IMR-90 (cell line): ENCODE measurements around the gene C5orf24. TPM values are rescaled to one million over a fixed set of nuclear protein-coding genes. Genes with fewer than 3 reads are reported as not detected.
"Not testable (repeated sequence)": the region's sequence is repeated elsewhere in the genome, so short reads cannot be mapped to it uniquely, and the experiment has no call there.

ENCODE experiments used
- ATAC-seq: fragments of 200-7000 bp; cut with Tn5 transposase; 2 replicates; pipeline ENCODE4 v1.9.1; 2020; ENCODE audit warnings: low read depth, mild to moderate bottlenecking, moderate library complexity
- BruUV-seq: library from RNA; stranded (reverse); fragments of 400-500 nt; replicated peaks from 2 replicates; lab custom pipeline; 2021; lab: Mats Ljungman, UMichigan
- CTCF ChIA-PET: fragments of 300-600 bp; formaldehyde crosslinking; extraction: SDS; loops from one replicate; lab custom pipeline; 2021; ENCODE audit warnings: antibody characterized with exemption; lab: Yijun Ruan, JAX
- POLR2A ChIA-PET: fragments of 300-600 bp; sonication (Branson Sonifier 250); formaldehyde crosslinking; loops from one replicate; lab custom pipeline; 2022; ENCODE audit warnings: antibody characterized with exemption; ENCODE audit not compliant: unreplicated experiment; lab: Charles Lee
- DNase-seq: peaks from one replicate; pipeline ENCODE4 v3.0.0; 2013
- H2AFZ ChIP-seq: replicated peaks from 2 replicates; pipeline ENCODE3; 2013; ENCODE audit warnings: low read length, mild to moderate bottlenecking; ENCODE audit not compliant: poor library complexity
- H2AK5ac ChIP-seq: 2 replicates; pipeline ENCODE4 v1.6.1; 2013; ENCODE audit warnings: low read depth, low read length, inconsistent platforms
- H2AK9ac ChIP-seq: replicated peaks from 2 replicates; pipeline ENCODE3; 2013; ENCODE audit warnings: mild to moderate bottlenecking, low read depth, low read length, moderate library complexity; ENCODE audit not compliant: poor library complexity
- H2BK120ac ChIP-seq: 2 replicates; pipeline ENCODE4 v1.6.1; 2013; ENCODE audit warnings: low read depth, low read length, inconsistent platforms
- H2BK15ac ChIP-seq: 3 replicates; pipeline ENCODE4 v1.6.1; 2013; ENCODE audit warnings: low read depth, low read length, inconsistent platforms
- H2BK20ac ChIP-seq: 2 replicates; pipeline ENCODE4 v1.6.1; 2013; ENCODE audit warnings: low read depth, mild to moderate bottlenecking, inconsistent platforms, low read length, moderate library complexity
- H2BK5ac ChIP-seq: 2 replicates; pipeline ENCODE4 v1.6.1; 2013; ENCODE audit warnings: mild to moderate bottlenecking, low read depth, low read length, inconsistent platforms; ENCODE audit not compliant: poor library complexity, severe bottlenecking
- H3K14ac ChIP-seq: replicated peaks from 2 replicates; pipeline ENCODE4 v1.6.1; 2013; ENCODE audit warnings: low read depth, low read length, inconsistent platforms
- H3K18ac ChIP-seq: 2 replicates; pipeline ENCODE4 v1.6.1; 2013; ENCODE audit warnings: low read depth, low read length, control low read depth
- H3K23ac ChIP-seq: 2 replicates; pipeline ENCODE4 v1.6.1; 2013; ENCODE audit warnings: low read depth, low read length, inconsistent platforms
- H3K27ac ChIP-seq: 2 replicates; pipeline ENCODE4 v1.5.1; 2013; ENCODE audit warnings: mild to moderate bottlenecking, control low read depth, low read length; ENCODE audit not compliant: insufficient read depth
- H3K27me3 ChIP-seq: 2 replicates; pipeline ENCODE4 v1.6.1; 2013; ENCODE audit warnings: low read length; ENCODE audit not compliant: control insufficient read depth, insufficient read depth
- H3K36me3 ChIP-seq: 2 replicates; pipeline ENCODE4 v1.6.1; 2013; ENCODE audit warnings: low read length, mixed read lengths; ENCODE audit not compliant: control insufficient read depth, insufficient read depth
- H3K4ac ChIP-seq: 2 replicates; pipeline ENCODE4 v1.6.1; 2013; ENCODE audit warnings: low read depth, low read length, inconsistent platforms
- H3K4me1 ChIP-seq: 2 replicates; pipeline ENCODE4 v1.6.1; 2013; ENCODE audit warnings: low read length, mixed read lengths; ENCODE audit not compliant: control insufficient read depth, insufficient read depth
- H3K4me2 ChIP-seq: 2 replicates; pipeline ENCODE4 v1.6.1; 2013; ENCODE audit warnings: low read depth, mild to moderate bottlenecking, control low read depth, low read length, moderate library complexity
- H3K4me3 ChIP-seq: 2 replicates; pipeline ENCODE4 v1.5.1; 2013; ENCODE audit warnings: low read depth, mild to moderate bottlenecking, control low read depth, low read length, moderate library complexity; ENCODE audit not compliant: insufficient read depth
- H3K56ac ChIP-seq: 2 replicates; pipeline ENCODE4 v1.6.1; 2013; ENCODE audit warnings: low read length, inconsistent platforms; ENCODE audit not compliant: insufficient read depth; ENCODE audit errors: extremely low read depth
- H3K79me1 ChIP-seq, 2 experiments: 2 replicates each; pipeline ENCODE4 v1.6.1; 2013; ENCODE audit warnings: low read length in 2 of 2, inconsistent platforms in 1 of 2, low read depth in 1 of 2
- H3K9ac ChIP-seq: 2 replicates; pipeline ENCODE4 v1.6.1; 2013; ENCODE audit warnings: low read depth, low read length, control low read depth
- H3K9me1 ChIP-seq: 2 replicates; pipeline ENCODE4 v1.6.1; 2013; ENCODE audit warnings: low read length, inconsistent platforms; ENCODE audit not compliant: insufficient read depth
- H3K9me3 ChIP-seq: 2 replicates; pipeline ENCODE4 v1.6.1; 2013; ENCODE audit warnings: low read length; ENCODE audit not compliant: control insufficient read depth, insufficient read depth
- H4K20me1 ChIP-seq: 2 replicates; pipeline ENCODE4 v1.6.1; 2013; ENCODE audit warnings: low read length, inconsistent platforms; ENCODE audit not compliant: insufficient read depth
- H4K5ac ChIP-seq: 2 replicates; pipeline ENCODE4 v1.6.1; 2013; ENCODE audit warnings: mild to moderate bottlenecking, low read depth, low read length, control low read depth
- H4K8ac ChIP-seq, 2 experiments: 2 replicates each; pipeline ENCODE4 v1.6.1; 2013; ENCODE audit warnings: low read depth in 2 of 2, low read length in 2 of 2, control low read depth in 1 of 2, inconsistent platforms in 1 of 2
- H4K91ac ChIP-seq: 2 replicates; pipeline ENCODE4 v1.6.1; 2013; ENCODE audit warnings: low read depth, low read length, inconsistent platforms; ENCODE audit not compliant: insufficient read depth
- WGBS, 2 experiments: methylation state at CpG; one replicate each; pipeline versions ENCODE4 v1.1.5 to v1.1.7; 2013; ENCODE audit warnings: missing lambda C conversion rate in 2 of 2; ENCODE audit not compliant: insufficient read length in 1 of 2; ENCODE audit errors: extremely low coverage in 2 of 2; 5-methylcytosine and 5-hydroxymethylcytosine counted together
- dilution Hi-C: fragments of 300-500 bp; cut with HindIII; formaldehyde crosslinking; loops from one replicate; pipeline ENCODE4 v1.14.3; 2018; ENCODE audit warnings: low sequenced_read_pairs; ENCODE audit not compliant: unreplicated experiment
- in situ Hi-C: fragments of 300-500 bp; cut with MboI; formaldehyde crosslinking; loops from 3 replicates; pipeline ENCODE4 v1.14.3; 2019; ENCODE audit warnings: low sequenced_read_pairs, inconsistent platforms, mixed read lengths
- intact Hi-C: fragments of 100-400 bp; cut with micrococcal nuclease; formaldehyde crosslinking; loops from 2 replicates; pipeline ENCODE4 v1.10.0; 2022
- polyA plus RNA-seq, 3 experiments: library from polyadenylated mRNA; depleted of rRNA; stranded (reverse); fragments of >200 nt; gene quantifications; 2 replicates each; pipeline ENCODE4 v1.2.3, GENCODE V29; 2012; ENCODE audit warnings: low replicate concordance in 1 of 3
- total RNA-seq: library from RNA; depleted of rRNA; stranded (reverse); fragments of >200 nt; gene quantifications from 2 replicates; pipeline ENCODE4 v1.2.3, GENCODE V29; 2012

C5orf24 gene
- total and polyA plus RNA-seq, 2 of the 4 experiments (the other 2 are of a cell fraction) = 29.8 to 44.9 TPM

- H4K8ac ChIP-seq, H3K9me3 ChIP-seq, H4K5ac ChIP-seq, H3K23ac ChIP-seq, POLR2A ChIA-PET, DNase-seq, H3K56ac ChIP-seq, H3K18ac ChIP-seq, H3K27ac ChIP-seq, H4K91ac ChIP-seq, H2AK9ac ChIP-seq, H3K9ac ChIP-seq, H2AK5ac ChIP-seq, intact Hi-C loops, CTCF ChIA-PET, H3K14ac ChIP-seq, H2AFZ ChIP-seq, H3K4me3 ChIP-seq, H4K20me1 ChIP-seq, H2BK20ac ChIP-seq, H3K4me2 ChIP-seq, H2BK120ac ChIP-seq, H3K4ac ChIP-seq, H2BK15ac ChIP-seq, BruUV-seq, in situ Hi-C loops, H2BK5ac ChIP-seq, ATAC-seq, H3K27me3 ChIP-seq, dilution Hi-C loops: not testable (repeated sequence)
- H3K79me1 ChIP-seq = peaks cover 9 to 34% of the 10 kb centered on the region in 2 experiments
- H3K4me1 ChIP-seq = peaks cover 11% of the 10 kb centered on the region
- WGBS, 2 experiments = 100% methylated on average over 2 of the region's 9 CpGs; no CpG with 5 or more reads in 1 of the 2 experiments
- peaks cover 14% of the 10 kb centered on the region for H3K36me3 ChIP-seq
- peaks cover 18% of the 10 kb centered on the region; the same call in 1 of the 2 replicates for H3K9me1 ChIP-seq
These were observed 7.4 kb upstream of the C5orf24 start for GRCh38 chr5:134838361-134838760.
